Large intestine (tissue), 3 donors: ENCODE data around the gene GUSB. TPM values are rescaled to one million over a fixed set of nuclear protein-coding genes. Genes with fewer than 3 reads are reported as not detected.
"Not testable (repeated sequence)": the region's sequence is repeated elsewhere in the genome, so short reads cannot be mapped to it uniquely, and the experiment has no call there.

Source experiments
- DNase-seq, 2 donors: peaks; one replicate each; pipeline versions ENCODE4 v3.0.0 to v3.0.0-alpha.2; 2013
- H3K27ac ChIP-seq: one replicate; pipeline ENCODE4 v1.5.1; 2013; ENCODE audit warnings: low read length
- H3K27me3 ChIP-seq: 2 replicates; pipeline ENCODE4 v1.6.1; 2013; ENCODE audit warnings: low read length; ENCODE audit not compliant: control insufficient read depth, insufficient read depth
- H3K36me3 ChIP-seq: 2 replicates; pipeline ENCODE4 v1.6.1; 2013; ENCODE audit warnings: low read length; ENCODE audit not compliant: control insufficient read depth, insufficient read depth
- H3K4me1 ChIP-seq: one replicate; pipeline ENCODE4 v1.6.1; 2013; ENCODE audit warnings: low read length; ENCODE audit not compliant: control insufficient read depth, insufficient read depth
- H3K4me3 ChIP-seq: one replicate; pipeline ENCODE4 v1.5.1; 2013; ENCODE audit warnings: low read length
- H3K9me3 ChIP-seq: one replicate; pipeline ENCODE4 v1.6.1; 2013; ENCODE audit warnings: mild to moderate bottlenecking, low read depth, low read length, moderate library complexity; ENCODE audit not compliant: control insufficient read depth
- WGBS: methylation state at CpG from one replicate; pipeline ENCODE4 v1.1.5; 2013; ENCODE audit warnings: low lambda C conversion rate; ENCODE audit not compliant: insufficient coverage; 5-methylcytosine and 5-hydroxymethylcytosine counted together
- polyA plus RNA-seq: library from polyadenylated mRNA; unstranded; fragments of 120-200 nt; gene quantifications from one replicate; pipeline ENCODE4 v1.2.1, GENCODE V29; 2013

Gene GUSB
- polyA plus RNA-seq, 1 donor: 116 TPM

GRCh38 chr7:65976659-65977196 is 5.3 kb downstream of the GUSB start:
- Histone ChIP-seq H3K27ac (no peak overlapping the region), H3K36me3 (peaks cover 64% of the 10 kb centered on the region), H3K4me1 (peaks cover 7% of the 10 kb centered on the region), H3K9me3 (no peaks in the 10 kb centered on the region), H3K4me3 (no peak overlapping the region), H3K27me3 (no peaks in the 10 kb centered on the region)
- DNase-seq: no peak
- no CpG with 5 or more reads among the region's 16 CpGs for WGBS

- WGBS: 89% methylated on average over 4 of the region's 11 CpGs
- peaks cover 71% of the 10 kb centered on the region for H3K36me3 ChIP-seq
- no peak overlapping the region for H3K27ac ChIP-seq
- H3K4me1 ChIP-seq: peaks cover 5% of the 10 kb centered on the region
- no peaks in the 10 kb centered on the region for H3K27me3 ChIP-seq
- H3K9me3 ChIP-seq: no peaks in the 10 kb centered on the region
- no peak overlapping the region for H3K4me3 ChIP-seq
- DNase-seq: no peak
Observed at GRCh38 chr7:65975814-65976445, 6.1 kb downstream of the GUSB start.

- Histone ChIP-seq H3K27ac (no peak overlapping the region), H3K4me1 (no peaks in the 10 kb centered on the region), H3K4me3 (no peak overlapping the region), H3K36me3 (peaks cover 75% of the 10 kb centered on the region), H3K27me3 (no peaks in the 10 kb centered on the region), H3K9me3 (no peaks in the 10 kb centered on the region)
- no CpG with 5 or more reads among the region's 9 CpGs for WGBS
- DNase-seq: no peak
Observed at GRCh38 chr7:65974876-65975275, 7.1 kb downstream of the GUSB start.

GRCh38 chr7:65974191-65974801 is 7.7 kb downstream of the GUSB start:
- H3K4me3 ChIP-seq: no peak overlapping the region
- H3K27ac ChIP-seq: no peak overlapping the region
- WGBS: no CpG with 5 or more reads among the region's 29 CpGs
- no peaks in the 10 kb centered on the region for H3K27me3 ChIP-seq
- H3K36me3 ChIP-seq: peaks cover 76% of the 10 kb centered on the region
- H3K4me1 ChIP-seq: no peaks in the 10 kb centered on the region
- DNase-seq: no peak
- no peaks in the 10 kb centered on the region for H3K9me3 ChIP-seq

- H3K4me1 ChIP-seq: no peaks in the 10 kb centered on the region
- DNase-seq: no peak
- no peak overlapping the region for H3K27ac ChIP-seq
- H3K4me3 ChIP-seq: no peak overlapping the region
- H3K9me3 ChIP-seq: no peaks in the 10 kb centered on the region
- H3K27me3 ChIP-seq: no peaks in the 10 kb centered on the region
- peaks cover 80% of the 10 kb centered on the region for H3K36me3 ChIP-seq
- 100% methylated on average over 1 of the region's 13 CpGs for WGBS
Observed at GRCh38 chr7:65972976-65973375, 9.0 kb downstream of the GUSB start.

GRCh38 chr7:65971021-65971420 is 11.0 kb downstream of the GUSB start:
- Histone ChIP-seq H3K4me1 (no peaks in the 10 kb centered on the region), H3K36me3 (peaks cover 89% of the 10 kb centered on the region), H3K9me3 (no peaks in the 10 kb centered on the region), H3K27ac (no peak overlapping the region), H3K4me3 (no peak overlapping the region), H3K27me3 (no peaks in the 10 kb centered on the region)
- no peak for DNase-seq
- WGBS: no CpG with 5 or more reads among the region's 8 CpGs

- no peaks in the 10 kb centered on the region for H3K4me1 ChIP-seq
- no peaks in the 10 kb centered on the region for H3K27me3 ChIP-seq
- no peak for DNase-seq
- no peak overlapping the region for H3K4me3 ChIP-seq
- WGBS: no CpG with 5 or more reads among the region's 26 CpGs
- peaks cover 91% of the 10 kb centered on the region for H3K36me3 ChIP-seq
- H3K9me3 ChIP-seq: no peaks in the 10 kb centered on the region
- no peak overlapping the region for H3K27ac ChIP-seq
Observed at GRCh38 chr7:65968256-65969185, 13.5 kb downstream of the GUSB start.

- H3K4me1 ChIP-seq: no peaks in the 10 kb centered on the region
- no peaks in the 10 kb centered on the region for H3K27me3 ChIP-seq
- no peak for DNase-seq
- H3K4me3 ChIP-seq: no peak overlapping the region
- no CpG with 5 or more reads among the region's 17 CpGs for WGBS
- no peaks in the 10 kb centered on the region for H3K9me3 ChIP-seq
- no peak overlapping the region for H3K27ac ChIP-seq
- H3K36me3 ChIP-seq: peaks cover 91% of the 10 kb centered on the region
Observed at GRCh38 chr7:65967361-65968155, 14.5 kb downstream of the GUSB start.

GRCh38 chr7:65966146-65966545 is 15.9 kb downstream of the GUSB start:
- H3K4me1 ChIP-seq: no peaks in the 10 kb centered on the region
- H3K27me3 ChIP-seq: no peaks in the 10 kb centered on the region
- H3K4me3 ChIP-seq: no peak overlapping the region
- H3K27ac ChIP-seq: no peak overlapping the region
- no peak for DNase-seq
- no CpG with 5 or more reads among the region's 6 CpGs for WGBS
- H3K36me3 ChIP-seq: peaks cover 92% of the 10 kb centered on the region
- no peaks in the 10 kb centered on the region for H3K9me3 ChIP-seq

- not testable (repeated sequence) for H3K27me3 ChIP-seq, H3K4me3 ChIP-seq, DNase-seq, H3K9me3 ChIP-seq, H3K27ac ChIP-seq, H3K4me1 ChIP-seq
- peaks cover 93% of the 10 kb centered on the region for H3K36me3 ChIP-seq
- no CpG with 5 or more reads among the region's 3 CpGs for WGBS
Observed at GRCh38 chr7:65964671-65965070, 17.3 kb downstream of the GUSB start.
